Natural killer cell (primary cell): ENCODE measurements around the gene WDR90. TPM values are rescaled to one million over a fixed set of nuclear protein-coding genes. Genes with fewer than 3 reads are reported as not detected.

Source experiments
- ATAC-seq, 3 donors: fragments of 150-1000 bp in 2 of 3; fragments of 200-7000 bp in 1 of 3; cut with Tn5 transposase; 1 replicate in 1 of 3; 2 replicates in 2 of 3; pipeline ENCODE4 v1.10.0; 2021; ENCODE audit warnings: mild to moderate bottlenecking in 2 of 3, moderate library complexity in 2 of 3
- DNase-seq, 2 donors: peaks; one replicate each; pipeline versions ENCODE4 v3.0.0 to v3.0.0-alpha.2; 2013 to 2021; ENCODE audit warnings: mixed read lengths in 1 of 2
- H3K27ac ChIP-seq: one replicate; pipeline ENCODE4 v1.5.1; 2013; ENCODE audit warnings: mild to moderate bottlenecking, low read length
- H3K27me3 ChIP-seq: one replicate; pipeline ENCODE4 v1.6.1; 2013; ENCODE audit warnings: low read length; ENCODE audit not compliant: control insufficient read depth, insufficient read depth
- H3K36me3 ChIP-seq: one replicate; pipeline ENCODE4 v1.6.1; 2013; ENCODE audit warnings: low read length; ENCODE audit not compliant: control insufficient read depth, insufficient read depth
- H3K4me1 ChIP-seq: one replicate; pipeline ENCODE4 v1.6.1; 2013; ENCODE audit warnings: low read length; ENCODE audit not compliant: control insufficient read depth, insufficient read depth
- H3K4me3 ChIP-seq: one replicate; pipeline ENCODE4 v1.5.1; 2013; ENCODE audit warnings: low read length
- H3K9me3 ChIP-seq: one replicate; pipeline ENCODE4 v1.6.1; 2013; ENCODE audit warnings: low read length; ENCODE audit not compliant: control insufficient read depth, insufficient read depth
- H3K27ac Mint-ChIP-seq, 2 donors: one replicate each; pipeline ENCODE4 v1.8.0; 2022; ENCODE audit warnings: mild to moderate bottlenecking in 2 of 2, mixed read lengths in 2 of 2, moderate library complexity in 1 of 2
- H3K27me3 Mint-ChIP-seq, 2 donors: one replicate each; pipeline ENCODE4 v1.8.0; 2022; ENCODE audit warnings: low read depth in 2 of 2, mixed read lengths in 2 of 2
- H3K36me3 Mint-ChIP-seq: one replicate; pipeline ENCODE4 v1.8.0; 2022; ENCODE audit warnings: mixed read lengths
- H3K4me1 Mint-ChIP-seq, 2 donors: one replicate each; pipeline ENCODE4 v1.8.0; 2022; ENCODE audit warnings: mixed read lengths in 2 of 2
- H3K4me3 Mint-ChIP-seq: one replicate; pipeline ENCODE4 v1.8.0; 2022; ENCODE audit warnings: mild to moderate bottlenecking, moderate library complexity, mixed read lengths
- H3K9me3 Mint-ChIP-seq, 2 donors: one replicate each; pipeline ENCODE4 v1.8.0; 2022; ENCODE audit warnings: mixed read lengths in 2 of 2
- CTCF ChIP-seq: fragments of 200-600 bp; IDR thresholded peaks from one replicate; pipeline ENCODE4 v1.8.0; 2022; ENCODE audit warnings: antibody characterized with exemption
- WGBS: methylation state at CpG from one replicate; pipeline ENCODE4 v1.1.7; 2013; ENCODE audit warnings: missing lambda C conversion rate; ENCODE audit not compliant: insufficient coverage; 5-methylcytosine and 5-hydroxymethylcytosine counted together
- intact Hi-C: fragments of 100-400 bp; cut with micrococcal nuclease; formaldehyde crosslinking; loops from one replicate; pipeline ENCODE4 v1.14.2; 2022
- total RNA-seq, 4 donors: library from RNA; stranded (reverse); fragments of 120-200 nt in 1 of 4; gene quantifications; one replicate each; pipeline versions ENCODE4 v1.2.3 to v1.2.4, GENCODE V29; 2013 to 2022

Gene WDR90
- total RNA-seq, 3 donors from 2014 or later (not counting 1 experiment from before 2014, with no cell fraction given) = 16.7 to 22.8 (median 20.2) TPM

DNA sequence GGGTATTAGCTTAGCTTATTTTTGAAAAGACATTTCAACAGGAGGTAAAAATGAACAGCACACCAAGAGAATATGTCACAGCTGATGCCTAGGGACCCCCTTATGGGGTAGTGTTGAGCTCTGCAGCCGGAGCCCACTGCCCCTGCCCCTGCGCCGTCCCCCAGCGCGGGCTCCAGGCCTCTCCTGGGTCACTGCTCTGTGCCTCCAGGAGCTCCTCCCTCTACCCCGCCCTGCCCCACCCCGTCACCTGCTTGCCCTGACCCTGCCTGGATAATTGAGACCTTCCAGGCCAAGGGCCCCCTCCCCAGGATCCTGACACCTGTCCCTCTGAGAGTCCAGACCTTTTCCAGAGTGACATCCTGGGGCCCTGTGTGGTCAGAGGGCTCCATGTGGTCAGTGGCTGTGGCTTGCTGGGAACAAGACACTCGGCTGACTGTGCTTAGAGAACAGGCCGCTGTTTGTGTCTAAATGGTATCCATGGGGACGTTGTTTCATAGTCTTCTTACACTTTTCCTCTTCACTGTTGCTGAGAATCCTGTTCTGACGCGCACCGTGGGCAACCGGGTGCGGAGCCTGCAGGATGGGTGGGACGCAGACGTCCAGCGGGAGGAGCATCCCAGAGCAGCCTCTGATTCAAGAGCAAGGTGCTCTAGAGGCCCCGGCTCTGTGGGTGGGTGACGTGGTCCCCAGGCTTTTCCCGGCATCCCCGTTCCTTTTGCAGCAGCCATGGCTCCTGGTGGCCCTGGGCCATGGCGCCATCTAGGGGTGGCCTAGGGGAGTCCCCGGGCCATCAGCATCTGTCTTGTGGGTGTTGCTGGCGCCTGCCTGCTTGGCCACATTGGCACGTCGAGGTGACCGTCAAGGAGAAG, 38.4 kb upstream of the WDR90 start:
- WGBS = 80% methylated on average over 28 of the region's 28 CpGs
- Mint-ChIP-seq H3K9me3 (no peaks in the 10 kb centered on the region), H3K36me3 (no peaks in the 10 kb centered on the region), H3K27me3 (no peaks in the 10 kb centered on the region), H3K4me1 (peaks cover 5 to 16% of the 10 kb centered on the region in 2 donors), H3K27ac (peak overlapping the region in 1 of 2 donors; percentile 31), H3K4me3 (no peak overlapping the region)
- Histone ChIP-seq H3K27ac (no peak overlapping the region), H3K9me3 (no peaks in the 10 kb centered on the region), H3K27me3 (no peaks in the 10 kb centered on the region), H3K36me3 (no peaks in the 10 kb centered on the region), H3K4me3 (no peak overlapping the region), H3K4me1 (peaks cover 6% of the 10 kb centered on the region)
- intact Hi-C loops = loop anchor here (2.0 to 5.0 kb wide), 2 partner anchors 32 to 218 kb away; no protein-coding TSS in a partner anchor
- ATAC-seq = peak; percentile 74 to 84 (median 78)
- DNase-seq = peak; percentile 62 to 78
- TF ChIP-seq CTCF = peak; percentile 77

- Mint-ChIP-seq H3K27me3 (no peaks in the 10 kb centered on the region), H3K36me3 (no peaks in the 10 kb centered on the region), H3K4me3 (no peak overlapping the region), H3K27ac (no peak overlapping the region), H3K4me1 (peaks cover 9% of the 10 kb centered on the region in 2 donors), H3K9me3 (no peaks in the 10 kb centered on the region)
- no peak for DNase-seq
- WGBS = 80% methylated on average over 13 of the region's 13 CpGs
- intact Hi-C loops = no loop called here
- Histone ChIP-seq H3K4me3 (no peak overlapping the region), H3K27me3 (no peaks in the 10 kb centered on the region), H3K9me3 (no peaks in the 10 kb centered on the region), H3K4me1 (peaks cover 6% of the 10 kb centered on the region), H3K27ac (no peak overlapping the region), H3K36me3 (no peaks in the 10 kb centered on the region)
- ATAC-seq = no peak
- no peak for TF ChIP-seq CTCF
Measured at GRCh38 chr16:615122-615521, 34.0 kb upstream of the WDR90 start.

- no peak for DNase-seq
- H3K27ac ChIP-seq = no peak overlapping the region
- H3K4me1 Mint-ChIP-seq = peaks cover 0 to 5% of the 10 kb centered on the region in 2 donors
- intact Hi-C loops = no loop called here
- no peaks in the 10 kb centered on the region for H3K4me1 ChIP-seq
- H3K9me3 ChIP-seq = no peaks in the 10 kb centered on the region
- no peak overlapping the region for H3K27ac Mint-ChIP-seq
- no peaks in the 10 kb centered on the region for H3K27me3 Mint-ChIP-seq
- H3K9me3 Mint-ChIP-seq = no peaks in the 10 kb centered on the region
- H3K4me3 Mint-ChIP-seq = no peak overlapping the region
- H3K36me3 Mint-ChIP-seq = no peaks in the 10 kb centered on the region
- no peak for ATAC-seq
- no peak for TF ChIP-seq CTCF
- no peaks in the 10 kb centered on the region for H3K36me3 ChIP-seq
- 97% methylated on average over 39 of the region's 39 CpGs for WGBS
- no peaks in the 10 kb centered on the region for H3K27me3 ChIP-seq
- H3K4me3 ChIP-seq = no peak overlapping the region
Measured at GRCh38 chr16:616733-617586, 32.2 kb upstream of the WDR90 start.
